Cardiac fibroblast (primary cell): Measurements from ENCODE around the gene GLRX3.

Source experiments
- DNase-seq, 2 donors: peaks; one replicate each; pipeline versions ENCODE4 v3.0.0 to v3.0.0-alpha.2; 2010; ENCODE audit warnings: low read depth in 2 of 2
- H3K4me3 ChIP-seq, 2 donors: replicated peaks in 1 of 2; 1 replicate in 1 of 2; 2 replicates in 1 of 2; pipeline ENCODE4 v1.5.1; 2011; ENCODE audit warnings: low read depth in 2 of 2, low read length in 2 of 2, mild to moderate bottlenecking in 2 of 2, moderate library complexity in 1 of 2
- TF ChIP-seq, protein P1 (sequence below): IDR thresholded peaks from one replicate; pipeline ENCODE4 v1.5.1; 2011; ENCODE audit warnings: low read depth, mild to moderate bottlenecking, low read length, inconsistent platforms

Gene GLRX3

DNA sequence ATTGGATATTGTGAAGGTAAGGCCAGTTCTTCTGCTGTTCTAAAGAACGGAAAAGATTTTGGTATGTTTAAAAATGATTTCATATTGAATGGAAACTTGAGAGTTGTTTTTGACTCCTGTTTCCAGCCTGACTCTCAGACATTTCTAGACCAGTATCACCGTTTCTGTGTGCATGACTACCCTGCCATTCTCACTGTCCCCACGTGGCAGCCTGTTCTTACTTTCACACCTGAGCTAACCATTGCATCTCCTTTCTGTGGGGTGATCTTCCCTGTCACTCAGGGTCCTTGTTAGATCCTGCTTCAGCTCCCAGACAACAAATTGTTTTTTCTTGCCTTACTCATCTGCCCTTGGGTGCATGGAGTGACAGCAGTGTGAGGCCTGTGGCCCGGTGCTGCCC, 38.9 kb downstream of the GLRX3 start:
- no peak overlapping the region for H3K4me3 ChIP-seq
- no peak for DNase-seq
- TF ChIP-seq, protein P1, sequence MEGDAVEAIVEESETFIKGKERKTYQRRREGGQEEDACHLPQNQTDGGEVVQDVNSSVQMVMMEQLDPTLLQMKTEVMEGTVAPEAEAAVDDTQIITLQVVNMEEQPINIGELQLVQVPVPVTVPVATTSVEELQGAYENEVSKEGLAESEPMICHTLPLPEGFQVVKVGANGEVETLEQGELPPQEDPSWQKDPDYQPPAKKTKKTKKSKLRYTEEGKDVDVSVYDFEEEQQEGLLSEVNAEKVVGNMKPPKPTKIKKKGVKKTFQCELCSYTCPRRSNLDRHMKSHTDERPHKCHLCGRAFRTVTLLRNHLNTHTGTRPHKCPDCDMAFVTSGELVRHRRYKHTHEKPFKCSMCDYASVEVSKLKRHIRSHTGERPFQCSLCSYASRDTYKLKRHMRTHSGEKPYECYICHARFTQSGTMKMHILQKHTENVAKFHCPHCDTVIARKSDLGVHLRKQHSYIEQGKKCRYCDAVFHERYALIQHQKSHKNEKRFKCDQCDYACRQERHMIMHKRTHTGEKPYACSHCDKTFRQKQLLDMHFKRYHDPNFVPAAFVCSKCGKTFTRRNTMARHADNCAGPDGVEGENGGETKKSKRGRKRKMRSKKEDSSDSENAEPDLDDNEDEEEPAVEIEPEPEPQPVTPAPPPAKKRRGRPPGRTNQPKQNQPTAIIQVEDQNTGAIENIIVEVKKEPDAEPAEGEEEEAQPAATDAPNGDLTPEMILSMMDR, result no peak

DNA sequence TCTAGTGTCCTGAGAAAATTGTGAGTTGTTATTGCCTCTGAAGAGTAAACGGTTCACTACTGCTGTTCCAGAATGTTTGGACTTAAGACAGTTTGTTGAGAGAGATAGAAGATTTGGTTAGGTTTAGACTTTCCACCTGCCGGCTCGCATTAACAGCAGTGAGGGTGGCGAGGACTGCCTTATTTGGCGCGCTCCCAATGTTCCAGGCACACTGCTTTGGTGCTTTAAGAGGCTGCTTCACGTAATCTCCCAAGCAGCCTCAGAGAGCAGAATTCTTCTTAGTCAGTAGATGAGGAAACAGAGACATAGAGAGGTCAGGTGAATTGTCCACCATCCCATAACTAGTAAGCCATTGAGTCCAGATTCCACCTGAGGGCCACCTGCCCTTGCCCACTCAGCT, 41.1 kb downstream of the GLRX3 start:
- no peak overlapping the region for H3K4me3 ChIP-seq
- DNase-seq, result no peak
- TF ChIP-seq, protein P1, result no peak

DNA sequence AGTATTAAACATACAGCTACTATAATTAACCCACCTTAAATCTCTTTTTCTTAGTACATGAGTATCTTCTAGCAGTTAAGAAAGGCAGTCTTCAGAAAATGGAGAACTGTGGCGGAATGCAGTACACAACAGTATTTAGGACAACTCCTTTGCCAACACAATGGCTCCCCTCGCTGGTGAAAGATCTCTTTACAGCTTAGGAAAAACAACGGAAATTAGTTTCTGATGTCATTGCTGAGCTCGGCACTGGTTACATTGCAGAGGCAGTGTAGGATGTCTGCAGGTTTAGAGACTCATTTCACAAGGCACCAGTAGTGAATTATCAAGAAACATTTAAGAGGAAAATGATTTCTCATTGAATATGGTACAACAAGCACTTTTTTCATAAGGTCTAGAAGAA, 43.4 kb downstream of the GLRX3 start:
- TF ChIP-seq, protein P1, result peak; percentile 48
- peak; percentile 85 to 87 for DNase-seq
- no peak overlapping the region for H3K4me3 ChIP-seq

DNA sequence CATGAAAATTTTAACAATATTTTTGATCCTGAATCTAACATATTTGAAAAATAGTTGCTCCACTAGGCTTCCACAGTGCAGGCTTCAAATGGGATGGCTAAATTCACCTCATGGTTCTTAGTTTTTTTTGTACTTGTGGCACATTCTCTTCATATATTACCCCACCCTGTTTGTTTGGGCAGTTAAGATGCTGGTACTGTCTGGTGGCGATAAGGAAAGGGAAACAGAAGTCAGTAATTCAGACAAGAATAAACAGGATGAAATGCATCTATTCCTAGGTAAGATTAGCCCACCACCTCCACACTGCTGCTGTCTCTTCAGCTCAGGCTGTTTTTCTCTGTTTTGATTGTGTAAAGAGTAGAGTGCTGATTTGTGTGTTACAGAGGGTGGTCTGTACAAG, 44.2 kb downstream of the GLRX3 start:
- no peak overlapping the region for H3K4me3 ChIP-seq
- TF ChIP-seq, protein P1, result no peak
- DNase-seq, result no peak

DNA sequence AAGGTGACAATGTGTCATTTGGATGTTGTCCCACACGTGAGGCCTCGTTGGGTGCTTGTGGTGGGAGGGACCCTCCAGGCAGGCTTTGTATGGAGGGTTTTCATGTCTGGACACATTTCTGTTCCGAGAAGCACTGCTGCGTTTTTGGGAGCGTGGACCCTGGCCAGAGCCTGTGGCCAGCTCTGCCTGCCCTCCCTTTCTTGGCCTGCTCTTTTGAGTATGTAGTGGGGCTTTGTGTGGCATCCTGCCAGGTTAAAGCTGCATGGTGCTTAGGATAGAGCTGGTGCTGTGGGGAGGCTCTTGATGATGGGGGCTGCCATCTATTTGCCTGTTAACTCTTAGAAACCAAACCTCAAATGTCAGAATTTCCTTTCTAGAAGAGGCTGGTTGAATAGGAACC, 45.7 kb downstream of the GLRX3 start:
- TF ChIP-seq, protein P1, result no peak
- no peak for DNase-seq
- H3K4me3 ChIP-seq, result no peak overlapping the region

DNA sequence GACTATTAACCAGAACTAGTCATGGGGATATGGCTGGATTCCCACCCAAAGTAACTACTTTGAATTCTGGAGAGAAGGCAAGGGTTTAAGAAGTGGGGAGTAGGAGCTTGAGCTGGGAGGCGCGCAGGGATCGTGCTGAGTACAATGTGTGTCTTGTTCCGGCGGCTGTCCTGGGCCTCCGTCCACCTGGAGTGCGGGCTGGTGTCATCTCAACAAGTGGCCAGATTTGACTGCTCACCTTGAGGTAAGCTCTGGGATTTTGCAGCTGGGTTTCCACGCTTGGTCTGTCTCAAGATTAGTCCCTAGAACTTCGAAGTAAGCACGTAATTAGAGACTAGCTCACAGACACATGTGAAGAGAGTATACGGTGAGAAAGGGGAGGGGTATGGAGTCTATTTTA, 49.4 kb downstream of the GLRX3 start:
- no peak for DNase-seq
- TF ChIP-seq, protein P1, result no peak
- no peak overlapping the region for H3K4me3 ChIP-seq

DNA sequence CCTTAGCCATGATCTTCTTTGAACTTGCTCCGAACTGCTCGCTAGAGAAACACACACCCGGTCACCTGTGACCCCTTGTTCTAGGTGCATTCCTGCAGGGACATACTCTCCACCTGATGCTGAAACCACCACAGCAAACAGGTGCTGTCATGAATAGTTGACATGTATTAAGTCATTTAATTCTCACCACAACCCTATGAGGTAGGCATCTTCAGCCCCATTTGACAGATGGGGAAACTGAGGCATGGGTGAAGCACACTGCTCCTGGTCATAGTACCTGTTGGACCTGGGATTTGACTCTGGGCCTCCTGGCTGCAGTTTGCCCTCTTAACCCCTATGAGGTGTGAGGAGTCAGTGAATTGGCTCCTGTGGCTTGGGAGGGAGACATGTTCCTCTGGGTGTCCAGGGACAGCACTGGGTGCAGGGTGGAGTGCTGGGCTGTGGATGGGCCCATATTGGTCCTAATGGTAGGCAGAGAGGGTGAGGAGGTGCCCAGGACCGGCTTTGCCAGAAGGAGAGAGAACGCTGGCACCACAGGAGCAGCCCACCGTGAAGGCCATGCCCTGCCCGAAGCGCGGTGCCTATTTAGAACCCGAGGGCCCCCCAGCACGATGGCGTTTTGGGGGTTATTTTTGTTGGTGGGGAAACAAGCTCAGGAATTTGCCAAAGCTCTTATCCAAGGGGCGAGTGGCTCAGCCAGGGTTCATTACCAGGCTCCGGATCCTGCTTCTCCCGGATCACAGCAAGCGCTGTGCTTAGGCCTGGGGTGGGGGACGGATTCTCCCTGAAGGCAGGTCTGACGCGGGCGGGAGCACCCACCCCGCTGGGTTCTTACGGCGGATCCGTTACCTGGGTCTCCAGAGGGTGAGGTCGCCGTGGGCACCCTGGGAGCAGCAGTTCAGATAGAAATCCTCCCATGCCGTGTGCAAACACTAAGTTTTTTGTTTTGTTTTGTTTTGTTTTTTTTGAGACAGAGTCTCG, 52.3 kb downstream of the GLRX3 start:
- H3K4me3 ChIP-seq, result no peak overlapping the region
- DNase-seq, result no peak
- TF ChIP-seq, protein P1, result no peak
